HEK293 (cell line): ENCODE data around the gene TEAD3.

Experiments used
- CTCF ChIP-seq: fragments of 450-650 bp; formaldehyde crosslinking; IDR thresholded peaks from 2 replicates; pipeline ENCODE4 v1.5.1; 2016; ENCODE audit warnings: missing biosample characterization, missing genetic modification characterization
- SP2 ChIP-seq: fragments of 450-650 bp; formaldehyde crosslinking; IDR thresholded peaks from 2 replicates; pipeline ENCODE4 v1.5.1; 2016; ENCODE audit warnings: missing biosample characterization, missing genetic modification characterization
- ZNF140 ChIP-seq: fragments of 450-650 bp; formaldehyde crosslinking; IDR thresholded peaks from 2 replicates; pipeline ENCODE4 v1.5.1; 2016; ENCODE audit warnings: missing biosample characterization, missing genetic modification characterization
- ZNF174 ChIP-seq: fragments of 450-650 bp; formaldehyde crosslinking; IDR thresholded peaks from 2 replicates; pipeline ENCODE4 v1.5.0; 2017; ENCODE audit warnings: missing biosample characterization, mild to moderate bottlenecking, missing genetic modification characterization
- ZNF324 ChIP-seq: fragments of 450-650 bp; formaldehyde crosslinking; IDR thresholded peaks from 2 replicates; pipeline ENCODE4 v1.5.1; 2016; ENCODE audit warnings: missing biosample characterization, missing genetic modification characterization
- ZNF404 ChIP-seq: fragments of 450-650 bp; formaldehyde crosslinking; IDR thresholded peaks from 2 replicates; pipeline ENCODE4 v1.5.1; 2017; ENCODE audit warnings: missing biosample characterization, missing genetic modification characterization
- ZNF555 ChIP-seq: fragments of 450-650 bp; formaldehyde crosslinking; conservative IDR thresholded peaks from 2 replicates; pipeline ENCODE4 v1.5.1; 2017; ENCODE audit warnings: missing biosample characterization, mild to moderate bottlenecking, missing genetic modification characterization, inconsistent platforms
- ZNF580 ChIP-seq: fragments of 450-650 bp; formaldehyde crosslinking; IDR thresholded peaks from 2 replicates; pipeline ENCODE4 v1.5.1; 2016; ENCODE audit warnings: missing biosample characterization, missing genetic modification characterization
- ZNF596 ChIP-seq: fragments of 450-650 bp; IDR thresholded peaks from 2 replicates; pipeline ENCODE4 v1.5.0; 2018; ENCODE audit warnings: missing biosample characterization, mild to moderate bottlenecking, missing genetic modification characterization, moderate library complexity
- ZNF624 ChIP-seq: fragments of 450-650 bp; formaldehyde crosslinking; IDR thresholded peaks from 2 replicates; pipeline ENCODE4 v1.5.1; 2017; ENCODE audit warnings: missing biosample characterization, missing genetic modification characterization
- ZNF677 ChIP-seq: fragments of 450-650 bp; IDR thresholded peaks from 2 replicates; pipeline ENCODE4 v1.5.0; 2018; ENCODE audit warnings: missing biosample characterization, mild to moderate bottlenecking, missing genetic modification characterization, moderate library complexity
- TF ChIP-seq, protein P1 (sequence below): fragments of 450-650 bp; IDR thresholded peaks from 2 replicates; pipeline ENCODE4 v1.5.1; 2018; ENCODE audit warnings: missing biosample characterization, mild to moderate bottlenecking, missing genetic modification characterization
- TF ChIP-seq, protein P2 (sequence below): fragments of 450-650 bp; formaldehyde crosslinking; IDR thresholded peaks from 2 replicates; pipeline ENCODE4 v1.5.1; 2016; ENCODE audit warnings: missing biosample characterization, missing genetic modification characterization, low read depth
- TF ChIP-seq, protein P3 (sequence below): fragments of 450-650 bp; formaldehyde crosslinking; IDR thresholded peaks from 2 replicates; pipeline ENCODE4 v1.5.1; 2016; ENCODE audit warnings: missing biosample characterization, missing genetic modification characterization

GRCh38 chr6:35490821-35491557 is 5.9 kb downstream of the TEAD3 start:
- TF ChIP-seq, protein P1, sequence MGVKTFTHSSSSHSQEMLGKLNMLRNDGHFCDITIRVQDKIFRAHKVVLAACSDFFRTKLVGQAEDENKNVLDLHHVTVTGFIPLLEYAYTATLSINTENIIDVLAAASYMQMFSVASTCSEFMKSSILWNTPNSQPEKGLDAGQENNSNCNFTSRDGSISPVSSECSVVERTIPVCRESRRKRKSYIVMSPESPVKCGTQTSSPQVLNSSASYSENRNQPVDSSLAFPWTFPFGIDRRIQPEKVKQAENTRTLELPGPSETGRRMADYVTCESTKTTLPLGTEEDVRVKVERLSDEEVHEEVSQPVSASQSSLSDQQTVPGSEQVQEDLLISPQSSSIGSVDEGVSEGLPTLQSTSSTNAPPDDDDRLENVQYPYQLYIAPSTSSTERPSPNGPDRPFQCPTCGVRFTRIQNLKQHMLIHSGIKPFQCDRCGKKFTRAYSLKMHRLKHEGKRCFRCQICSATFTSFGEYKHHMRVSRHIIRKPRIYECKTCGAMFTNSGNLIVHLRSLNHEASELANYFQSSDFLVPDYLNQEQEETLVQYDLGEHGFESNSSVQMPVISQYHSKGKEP: no peak
- no peak for TF ChIP-seq SP2 (tag by site-specific recombination)
- TF ChIP-seq, protein P2, sequence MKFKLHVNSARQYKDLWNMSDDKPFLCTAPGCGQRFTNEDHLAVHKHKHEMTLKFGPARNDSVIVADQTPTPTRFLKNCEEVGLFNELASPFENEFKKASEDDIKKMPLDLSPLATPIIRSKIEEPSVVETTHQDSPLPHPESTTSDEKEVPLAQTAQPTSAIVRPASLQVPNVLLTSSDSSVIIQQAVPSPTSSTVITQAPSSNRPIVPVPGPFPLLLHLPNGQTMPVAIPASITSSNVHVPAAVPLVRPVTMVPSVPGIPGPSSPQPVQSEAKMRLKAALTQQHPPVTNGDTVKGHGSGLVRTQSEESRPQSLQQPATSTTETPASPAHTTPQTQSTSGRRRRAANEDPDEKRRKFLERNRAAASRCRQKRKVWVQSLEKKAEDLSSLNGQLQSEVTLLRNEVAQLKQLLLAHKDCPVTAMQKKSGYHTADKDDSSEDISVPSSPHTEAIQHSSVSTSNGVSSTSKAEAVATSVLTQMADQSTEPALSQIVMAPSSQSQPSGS: no peak
- no peak for TF ChIP-seq ZNF404 (tag by site-specific recombination)
- no peak for TF ChIP-seq ZNF677 (tag by site-specific recombination)
- TF ChIP-seq CTCF: no peak
- no peak for TF ChIP-seq ZNF624
- no peak for TF ChIP-seq ZNF140 (tag by site-specific recombination)
- no peak for TF ChIP-seq ZNF174 (tag by site-specific recombination)
- no peak for TF ChIP-seq ZNF324
- TF ChIP-seq, protein P3, sequence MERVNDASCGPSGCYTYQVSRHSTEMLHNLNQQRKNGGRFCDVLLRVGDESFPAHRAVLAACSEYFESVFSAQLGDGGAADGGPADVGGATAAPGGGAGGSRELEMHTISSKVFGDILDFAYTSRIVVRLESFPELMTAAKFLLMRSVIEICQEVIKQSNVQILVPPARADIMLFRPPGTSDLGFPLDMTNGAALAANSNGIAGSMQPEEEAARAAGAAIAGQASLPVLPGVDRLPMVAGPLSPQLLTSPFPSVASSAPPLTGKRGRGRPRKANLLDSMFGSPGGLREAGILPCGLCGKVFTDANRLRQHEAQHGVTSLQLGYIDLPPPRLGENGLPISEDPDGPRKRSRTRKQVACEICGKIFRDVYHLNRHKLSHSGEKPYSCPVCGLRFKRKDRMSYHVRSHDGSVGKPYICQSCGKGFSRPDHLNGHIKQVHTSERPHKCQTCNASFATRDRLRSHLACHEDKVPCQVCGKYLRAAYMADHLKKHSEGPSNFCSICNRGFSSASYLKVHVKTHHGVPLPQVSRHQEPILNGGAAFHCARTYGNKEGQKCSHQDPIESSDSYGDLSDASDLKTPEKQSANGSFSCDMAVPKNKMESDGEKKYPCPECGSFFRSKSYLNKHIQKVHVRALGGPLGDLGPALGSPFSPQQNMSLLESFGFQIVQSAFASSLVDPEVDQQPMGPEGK (tag by site-specific recombination): peak; percentile 63
- no peak for TF ChIP-seq ZNF596 (tag by site-specific recombination)
- no peak for TF ChIP-seq ZNF580
- TF ChIP-seq ZNF555 (tag by site-specific recombination): no peak
